ENCODE results near the gene GPR173.

GPR173 gene

GRCh38 chrX:53048169-53049126 lies at the start of gene GPR173:
Gene GPR173 (plus strand): TSS chrX:53048789. CDS start chrX:53076622, 27,833 bp downstream.
- Histone ChIP-seq H3K4me3 (ENCODE audit: low read length) (no peak within 1 kb of the TSS), H3K79me2 (ENCODE audit: low read length) (no peaks in the 10 kb centered on the region), H2AFZ (ENCODE audit: low read depth, low read length) (no peak within 1 kb of the TSS), H4K20me1 (ENCODE audit: insufficient read depth, low read length) (no peaks in the 10 kb centered on the region), H3K36me3 (replicated peaks; ENCODE audit: low read depth, low read length) (no peaks in the 10 kb centered on the region), H3K4me2 (ENCODE audit: low read length) (no peak within 1 kb of the TSS), H3K4me1 (ENCODE audit: low read length) (no peaks in the 10 kb centered on the region), H3K9ac (ENCODE audit: low read length) (no peak within 1 kb of the TSS), H3K27ac (ENCODE audit: low read length) (no peak within 1 kb of the TSS), H3K27me3 (ENCODE audit: low read depth, low read length) (no peaks in the 10 kb centered on the region), H3K9me3 (ENCODE audit: insufficient read depth, low read length) (no peaks in the 10 kb centered on the region)
- TF ChIP-seq CTCF (IDR thresholded peaks at IDR 0.05; ENCODE audit: low read depth, low read length), result no peak
- TF ChIP-seq EZH2phosphoT487 (IDR thresholded peaks at IDR 0.05; ENCODE audit: low read depth), result no peak

- Histone ChIP-seq H3K4me2 (ENCODE audit: low read length) (no peak overlapping the region), H4K20me1 (ENCODE audit: insufficient read depth, low read length) (no peaks in the 10 kb centered on the region), H3K9me3 (ENCODE audit: insufficient read depth, low read length) (no peaks in the 10 kb centered on the region), H3K27me3 (ENCODE audit: low read depth, low read length) (no peaks in the 10 kb centered on the region), H3K4me1 (ENCODE audit: low read length) (peaks cover 8% of the 10 kb centered on the region; the same call in 1 of the 2 replicates), H3K4me3 (ENCODE audit: low read length) (no peak overlapping the region), H3K79me2 (ENCODE audit: low read length) (no peaks in the 10 kb centered on the region), H2AFZ (ENCODE audit: low read depth, low read length) (no peak overlapping the region), H3K27ac (ENCODE audit: low read length) (no peak overlapping the region), H3K9ac (ENCODE audit: low read length) (no peak overlapping the region), H3K36me3 (replicated peaks; ENCODE audit: low read depth, low read length) (no peaks in the 10 kb centered on the region)
- TF ChIP-seq CTCF (IDR thresholded peaks at IDR 0.05; ENCODE audit: low read depth, low read length), result no peak
- TF ChIP-seq EZH2phosphoT487 (IDR thresholded peaks at IDR 0.05; ENCODE audit: low read depth), result no peak
Observed at GRCh38 chrX:53000447-53001135, 48.0 kb upstream of the GPR173 start.

- Histone ChIP-seq H3K27me3 (ENCODE audit: low read depth, low read length) (no peaks in the 10 kb centered on the region), H3K4me3 (ENCODE audit: low read length) (no peak overlapping the region), H3K4me1 (ENCODE audit: low read length) (peaks cover 3% of the 10 kb centered on the region; the same call in 1 of the 2 replicates), H3K79me2 (ENCODE audit: low read length) (no peaks in the 10 kb centered on the region), H3K9ac (ENCODE audit: low read length) (no peak overlapping the region), H3K4me2 (ENCODE audit: low read length) (no peak overlapping the region), H3K9me3 (ENCODE audit: insufficient read depth, low read length) (no peaks in the 10 kb centered on the region), H3K27ac (ENCODE audit: low read length) (no peak overlapping the region), H4K20me1 (ENCODE audit: insufficient read depth, low read length) (no peaks in the 10 kb centered on the region), H3K36me3 (replicated peaks; ENCODE audit: low read depth, low read length) (no peaks in the 10 kb centered on the region), H2AFZ (ENCODE audit: low read depth, low read length) (no peak overlapping the region)
- no peak for TF ChIP-seq EZH2phosphoT487 (IDR thresholded peaks at IDR 0.05; ENCODE audit: low read depth)
- TF ChIP-seq CTCF (IDR thresholded peaks at IDR 0.05; ENCODE audit: low read depth, low read length), result no peak
Observed at GRCh38 chrX:53001958-53002357, 46.6 kb upstream of the GPR173 start.

- Histone ChIP-seq H4K20me1 (ENCODE audit: insufficient read depth, low read length) (no peaks in the 10 kb centered on the region), H3K4me2 (ENCODE audit: low read length) (no peak overlapping the region), H3K27ac (ENCODE audit: low read length) (no peak overlapping the region), H2AFZ (ENCODE audit: low read depth, low read length) (no peak overlapping the region), H3K36me3 (replicated peaks; ENCODE audit: low read depth, low read length) (no peaks in the 10 kb centered on the region), H3K4me3 (ENCODE audit: low read length) (no peak overlapping the region), H3K4me1 (ENCODE audit: low read length) (peaks cover 3% of the 10 kb centered on the region; the same call in 1 of the 2 replicates), H3K79me2 (ENCODE audit: low read length) (no peaks in the 10 kb centered on the region), H3K9me3 (ENCODE audit: insufficient read depth, low read length) (no peaks in the 10 kb centered on the region), H3K27me3 (ENCODE audit: low read depth, low read length) (no peaks in the 10 kb centered on the region), H3K9ac (ENCODE audit: low read length) (no peak overlapping the region)
- no peak for TF ChIP-seq EZH2phosphoT487 (IDR thresholded peaks at IDR 0.05; ENCODE audit: low read depth)
- no peak for TF ChIP-seq CTCF (IDR thresholded peaks at IDR 0.05; ENCODE audit: low read depth, low read length)
Observed at GRCh38 chrX:53003111-53003510, 45.5 kb upstream of the GPR173 start.
